Natural killer cell (primary cell): ENCODE data around the gene ARF1. TPM values are rescaled to one million over a fixed set of nuclear protein-coding genes. Genes with fewer than 3 reads are reported as not detected.

Experiments used
- ATAC-seq, 3 donors: fragments of 150-1000 bp in 2 of 3; fragments of 200-7000 bp in 1 of 3; cut with Tn5 transposase; 1 replicate in 1 of 3; 2 replicates in 2 of 3; pipeline ENCODE4 v1.10.0; 2021; ENCODE audit warnings: mild to moderate bottlenecking in 2 of 3, moderate library complexity in 2 of 3
- DNase-seq, 2 donors: peaks; one replicate each; pipeline versions ENCODE4 v3.0.0 to v3.0.0-alpha.2; 2013 to 2021; ENCODE audit warnings: mixed read lengths in 1 of 2
- H3K27ac ChIP-seq: one replicate; pipeline ENCODE4 v1.5.1; 2013; ENCODE audit warnings: mild to moderate bottlenecking, low read length
- H3K27me3 ChIP-seq: one replicate; pipeline ENCODE4 v1.6.1; 2013; ENCODE audit warnings: low read length; ENCODE audit not compliant: control insufficient read depth, insufficient read depth
- H3K36me3 ChIP-seq: one replicate; pipeline ENCODE4 v1.6.1; 2013; ENCODE audit warnings: low read length; ENCODE audit not compliant: control insufficient read depth, insufficient read depth
- H3K4me1 ChIP-seq: one replicate; pipeline ENCODE4 v1.6.1; 2013; ENCODE audit warnings: low read length; ENCODE audit not compliant: control insufficient read depth, insufficient read depth
- H3K4me3 ChIP-seq: one replicate; pipeline ENCODE4 v1.5.1; 2013; ENCODE audit warnings: low read length
- H3K9me3 ChIP-seq: one replicate; pipeline ENCODE4 v1.6.1; 2013; ENCODE audit warnings: low read length; ENCODE audit not compliant: control insufficient read depth, insufficient read depth
- H3K27ac Mint-ChIP-seq, 2 donors: one replicate each; pipeline ENCODE4 v1.8.0; 2022; ENCODE audit warnings: mild to moderate bottlenecking in 2 of 2, mixed read lengths in 2 of 2, moderate library complexity in 1 of 2
- H3K27me3 Mint-ChIP-seq, 2 donors: one replicate each; pipeline ENCODE4 v1.8.0; 2022; ENCODE audit warnings: low read depth in 2 of 2, mixed read lengths in 2 of 2
- H3K36me3 Mint-ChIP-seq: one replicate; pipeline ENCODE4 v1.8.0; 2022; ENCODE audit warnings: mixed read lengths
- H3K4me1 Mint-ChIP-seq, 2 donors: one replicate each; pipeline ENCODE4 v1.8.0; 2022; ENCODE audit warnings: mixed read lengths in 2 of 2
- H3K4me3 Mint-ChIP-seq: one replicate; pipeline ENCODE4 v1.8.0; 2022; ENCODE audit warnings: mild to moderate bottlenecking, moderate library complexity, mixed read lengths
- H3K9me3 Mint-ChIP-seq, 2 donors: one replicate each; pipeline ENCODE4 v1.8.0; 2022; ENCODE audit warnings: mixed read lengths in 2 of 2
- WGBS: methylation state at CpG from one replicate; pipeline ENCODE4 v1.1.7; 2013; ENCODE audit warnings: missing lambda C conversion rate; ENCODE audit not compliant: insufficient coverage; 5-methylcytosine and 5-hydroxymethylcytosine counted together
- intact Hi-C: fragments of 100-400 bp; cut with micrococcal nuclease; formaldehyde crosslinking; loops from one replicate; pipeline ENCODE4 v1.14.2; 2022
- total RNA-seq, 4 donors: library from RNA; stranded (reverse); fragments of 120-200 nt in 1 of 4; gene quantifications; one replicate each; pipeline versions ENCODE4 v1.2.3 to v1.2.4, GENCODE V29; 2013 to 2022
- TF ChIP-seq, protein P1 (sequence below): fragments of 200-600 bp; IDR thresholded peaks from one replicate; pipeline ENCODE4 v1.8.0; 2022; ENCODE audit warnings: antibody characterized with exemption

Gene ARF1
- total RNA-seq, 3 donors from 2014 or later (not counting 1 experiment from before 2014, with no cell fraction given) = 368 to 427 (median 424) TPM

DNA sequence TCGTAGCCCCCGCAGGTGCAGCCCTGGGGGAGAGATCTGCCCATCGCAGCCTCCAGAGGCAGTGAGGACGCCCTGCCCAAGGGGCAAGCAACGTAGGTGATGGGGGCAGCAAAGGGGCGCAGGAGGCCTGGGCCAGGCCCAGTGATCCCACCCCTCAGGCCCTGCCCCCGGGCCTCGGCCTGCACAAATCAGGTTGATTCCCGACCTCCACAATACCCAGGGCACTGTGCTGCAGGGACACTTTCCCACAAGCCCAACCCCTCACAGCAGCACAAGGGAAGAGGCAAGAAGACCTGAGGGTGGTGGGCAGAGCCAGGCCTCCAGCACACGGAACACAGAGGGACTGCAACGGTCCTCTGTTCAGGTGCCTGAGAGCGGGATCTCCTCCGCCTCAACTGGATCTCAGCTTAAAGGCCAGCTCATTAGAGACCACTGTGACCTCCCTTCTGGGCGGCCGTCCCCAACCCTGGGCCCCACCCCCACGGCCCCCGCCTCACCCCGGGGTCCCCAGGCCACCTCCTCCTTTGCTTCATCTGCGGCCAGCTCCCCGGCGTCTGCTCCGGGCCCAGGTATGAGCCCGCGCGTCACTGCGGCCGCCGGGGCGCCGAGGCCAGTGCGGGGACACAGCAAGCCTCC, 812 bp upstream of the ARF1 start:
- peak overlapping the region; percentile 94 for H3K4me3 ChIP-seq
- 13% methylated on average over 31 of the region's 31 CpGs for WGBS
- H3K9me3 ChIP-seq = no peaks in the 10 kb centered on the region
- H3K27ac ChIP-seq = peak overlapping the region; percentile 87
- Mint-ChIP-seq H3K36me3 (no peaks in the 10 kb centered on the region), H3K4me1 (peaks cover 32 to 57% of the 10 kb centered on the region in 2 donors), H3K27ac (peak overlapping the region; percentile 93 to 94), H3K9me3 (no peaks in the 10 kb centered on the region), H3K27me3 (no peaks in the 10 kb centered on the region), H3K4me3 (peak overlapping the region; percentile 90)
- TF ChIP-seq, protein P1, sequence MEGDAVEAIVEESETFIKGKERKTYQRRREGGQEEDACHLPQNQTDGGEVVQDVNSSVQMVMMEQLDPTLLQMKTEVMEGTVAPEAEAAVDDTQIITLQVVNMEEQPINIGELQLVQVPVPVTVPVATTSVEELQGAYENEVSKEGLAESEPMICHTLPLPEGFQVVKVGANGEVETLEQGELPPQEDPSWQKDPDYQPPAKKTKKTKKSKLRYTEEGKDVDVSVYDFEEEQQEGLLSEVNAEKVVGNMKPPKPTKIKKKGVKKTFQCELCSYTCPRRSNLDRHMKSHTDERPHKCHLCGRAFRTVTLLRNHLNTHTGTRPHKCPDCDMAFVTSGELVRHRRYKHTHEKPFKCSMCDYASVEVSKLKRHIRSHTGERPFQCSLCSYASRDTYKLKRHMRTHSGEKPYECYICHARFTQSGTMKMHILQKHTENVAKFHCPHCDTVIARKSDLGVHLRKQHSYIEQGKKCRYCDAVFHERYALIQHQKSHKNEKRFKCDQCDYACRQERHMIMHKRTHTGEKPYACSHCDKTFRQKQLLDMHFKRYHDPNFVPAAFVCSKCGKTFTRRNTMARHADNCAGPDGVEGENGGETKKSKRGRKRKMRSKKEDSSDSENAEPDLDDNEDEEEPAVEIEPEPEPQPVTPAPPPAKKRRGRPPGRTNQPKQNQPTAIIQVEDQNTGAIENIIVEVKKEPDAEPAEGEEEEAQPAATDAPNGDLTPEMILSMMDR = no peak
- peaks cover 48% of the 10 kb centered on the region for H3K4me1 ChIP-seq
- DNase-seq (peak in 1 of 2 donors; percentile 42), ATAC-seq (peak in 2 of 3 donors; percentile 2 to 7)
- H3K36me3 ChIP-seq = no peaks in the 10 kb centered on the region
- H3K27me3 ChIP-seq = no peaks in the 10 kb centered on the region
- intact Hi-C loops = loop anchor here (2.0 to 5.0 kb wide), 2 partner anchors 21 to 86 kb away; partner anchors contain the start of genes C1orf35 and IBA57

GRCh38 chr1:228082918-228083870, 686 bp downstream of the ARF1 start:
- TF ChIP-seq, protein P1 = no peak
- peak; percentile 20 to 25 (median 21) for ATAC-seq

DNA sequence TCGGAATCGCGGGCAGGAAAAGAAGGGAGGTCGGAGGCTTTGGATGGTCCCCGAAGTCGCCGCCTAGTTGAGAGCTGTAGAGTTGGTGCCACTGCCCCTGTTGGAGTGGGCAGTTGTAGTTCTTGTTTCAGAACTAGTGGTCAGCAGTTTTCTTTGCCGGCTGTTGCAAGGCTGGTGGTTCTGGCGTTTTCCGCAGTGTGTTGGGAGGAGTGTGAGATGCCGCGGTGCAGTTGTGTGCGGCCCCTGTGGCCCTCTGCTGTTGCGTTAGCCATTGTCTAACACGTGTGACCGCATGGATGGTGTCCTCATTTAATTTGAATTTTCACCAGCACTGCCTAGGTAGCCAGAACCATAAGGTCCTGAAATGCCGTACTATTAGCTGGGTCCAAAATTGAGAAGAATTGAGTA, 1.4 kb downstream of the ARF1 start:
- 6% methylated on average over 17 of the region's 17 CpGs for WGBS
- H3K27ac ChIP-seq = peak overlapping the region; percentile 97
- peak overlapping the region; percentile 84 for H3K4me3 ChIP-seq
- Mint-ChIP-seq H3K27ac (peak overlapping the region; percentile 93 to 94), H3K4me1 (peaks cover 54 to 76% of the 10 kb centered on the region in 2 donors), H3K36me3 (no peaks in the 10 kb centered on the region), H3K9me3 (no peaks in the 10 kb centered on the region), H3K4me3 (peak overlapping the region; percentile 92), H3K27me3 (no peaks in the 10 kb centered on the region)
- H3K9me3 ChIP-seq = no peaks in the 10 kb centered on the region
- ATAC-seq (no peak), DNase-seq (peak in 1 of 2 donors; percentile 37)
- H3K36me3 ChIP-seq = peaks cover 5% of the 10 kb centered on the region
- TF ChIP-seq, protein P1 = no peak
- peaks cover 68% of the 10 kb centered on the region for H3K4me1 ChIP-seq
- no peaks in the 10 kb centered on the region for H3K27me3 ChIP-seq
- intact Hi-C loops = loop anchor here (2.0 to 5.0 kb wide), 2 partner anchors 19 to 83 kb away; partner anchors contain the start of genes C1orf35 and IBA57

More at GRCh38 chr1:228082918-228083870, 686 bp downstream of the ARF1 start:
- intact Hi-C loops = loop anchor here (2.0 to 5.0 kb wide), 2 partner anchors 20 to 84 kb away; partner anchors contain the start of genes C1orf35 and IBA57
- H3K36me3 ChIP-seq = no peaks in the 10 kb centered on the region
- peak overlapping the region; percentile 93 to 94 for H3K27ac Mint-ChIP-seq
- H3K4me3 Mint-ChIP-seq = peak overlapping the region; percentile 92
- peak overlapping the region; percentile 97 for H3K27ac ChIP-seq
- peaks cover 62% of the 10 kb centered on the region for H3K4me1 ChIP-seq
- peak; percentile 38 to 63 for DNase-seq
- H3K4me1 Mint-ChIP-seq = peaks cover 47 to 72% of the 10 kb centered on the region in 2 donors
- H3K27me3 ChIP-seq = no peaks in the 10 kb centered on the region
- no peaks in the 10 kb centered on the region for H3K36me3 Mint-ChIP-seq
- under 1% methylated on average over 79 of the region's 79 CpGs for WGBS
- no peaks in the 10 kb centered on the region for H3K9me3 ChIP-seq
- peak overlapping the region; percentile 84 for H3K4me3 ChIP-seq
- H3K9me3 Mint-ChIP-seq = no peaks in the 10 kb centered on the region
- H3K27me3 Mint-ChIP-seq = no peaks in the 10 kb centered on the region
